H1 (cell line): Measurements from ENCODE around the gene SLC15A3. TPM values are rescaled to one million over a fixed set of nuclear protein-coding genes. Genes with fewer than 3 reads are reported as not detected.

Experiments
- CTCF ChIA-PET: fragments of 300-600 bp; sonication (Branson Sonifier 250); formaldehyde crosslinking; loops from one replicate; lab custom pipeline; 2021; ENCODE audit not compliant: partially characterized antibody; lab: Charles Lee
- POLR2A ChIA-PET: fragments of 300-600 bp; sonication (Branson Sonifier 250); formaldehyde crosslinking; loops from one replicate; lab custom pipeline; 2021; ENCODE audit warnings: inconsistent platforms; ENCODE audit not compliant: partially characterized antibody; lab: Charles Lee
- DNase-seq, 2 experiments: peaks; one replicate each; pipeline versions ENCODE4 v3.0.0 to v3.0.0-alpha.2; 2010 to 2022; ENCODE audit warnings: low spot score in 2 of 2, low read depth in 1 of 2, mixed read lengths in 1 of 2
- FAIRE-seq: peaks from 2 replicates; lab custom pipeline; 2011; peaks lifted over from hg19 to GRCh38; lab: Jason Lieb, UNC
- H2AFZ ChIP-seq: 2 replicates; pipeline ENCODE4 v1.8.1; 2012; ENCODE audit warnings: low read length, inconsistent platforms
- H2AK5ac ChIP-seq: 2 replicates; pipeline ENCODE4 v1.6.1; 2013; ENCODE audit warnings: low read depth, low read length
- H2BK120ac ChIP-seq: replicated peaks from 2 replicates; pipeline ENCODE3; 2013; ENCODE audit warnings: low read depth, low read length, inconsistent platforms
- H2BK12ac ChIP-seq: 2 replicates; pipeline ENCODE4 v1.6.1; 2013; ENCODE audit warnings: low read depth, low read length
- H2BK15ac ChIP-seq: 2 replicates; pipeline ENCODE4 v1.6.1; 2013; ENCODE audit warnings: low read length
- H2BK20ac ChIP-seq: 2 replicates; pipeline ENCODE4 v1.6.1; 2013; ENCODE audit warnings: low read length
- H2BK5ac ChIP-seq: 2 replicates; pipeline ENCODE4 v1.6.1; 2013; ENCODE audit warnings: low read depth, low read length
- H3K14ac ChIP-seq: 2 replicates; pipeline ENCODE4 v1.6.1; 2013; ENCODE audit warnings: inconsistent platforms; ENCODE audit not compliant: insufficient read length
- H3K18ac ChIP-seq: 2 replicates; pipeline ENCODE4 v1.6.1; 2013; ENCODE audit warnings: low read length; ENCODE audit errors: extremely low read depth
- H3K23ac ChIP-seq: 2 replicates; pipeline ENCODE4 v1.6.1; 2013; ENCODE audit warnings: inconsistent platforms; ENCODE audit not compliant: insufficient read length
- H3K23me2 ChIP-seq: 2 replicates; pipeline ENCODE4 v1.6.1; 2013; ENCODE audit warnings: low read depth, low read length
- H3K27ac ChIP-seq: 2 replicates; pipeline ENCODE4 v1.6.1; 2011; ENCODE audit warnings: low read depth, low read length, inconsistent platforms
- H3K27me3 ChIP-seq, 4 experiments: replicated peaks in 1 of 4; 1 replicate in 1 of 4; 2 replicates in 3 of 4; pipeline versions ENCODE4 v1.6.1 to v1.8.1; 2011 to 2013; ENCODE audit warnings: low read length in 3 of 4, mild to moderate bottlenecking in 3 of 4, inconsistent platforms in 2 of 4, mixed read lengths in 2 of 4, moderate library complexity in 1 of 4; ENCODE audit not compliant: control insufficient read depth in 3 of 4, insufficient read depth in 3 of 4; ENCODE audit errors: extremely low read depth in 1 of 4
- H3K36me3 ChIP-seq, 4 experiments: 2 replicates each; pipeline versions ENCODE4 v1.6.1 to v1.8.1; 2011 to 2013; ENCODE audit warnings: mild to moderate bottlenecking in 4 of 4, low read length in 3 of 4, moderate library complexity in 2 of 4, control low read depth in 1 of 4, inconsistent platforms in 1 of 4; ENCODE audit not compliant: insufficient read depth in 4 of 4, control insufficient read depth in 2 of 4
- H3K4ac ChIP-seq: replicated peaks from 2 replicates; pipeline ENCODE3; 2013; ENCODE audit warnings: low read length, low read depth, mixed read lengths, inconsistent platforms; ENCODE audit not compliant: insufficient read length
- H3K4me1 ChIP-seq, 4 experiments: replicated peaks in 1 of 4; 1 replicate in 1 of 4; 2 replicates in 3 of 4; pipeline versions ENCODE4 v1.6.1 to v1.8.1; 2011 to 2013; ENCODE audit warnings: low read length in 3 of 4, inconsistent platforms in 2 of 4, mixed read lengths in 1 of 4; ENCODE audit not compliant: insufficient read depth in 4 of 4, control insufficient read depth in 3 of 4
- H3K4me2 ChIP-seq, 2 experiments: 2 replicates each; pipeline versions ENCODE4 v1.6.1 to v1.8.1; 2011 to 2013; ENCODE audit warnings: low read depth in 2 of 2, low read length in 2 of 2, control low read depth in 1 of 2, inconsistent platforms in 1 of 2, mild to moderate bottlenecking in 1 of 2; ENCODE audit not compliant: insufficient read depth in 1 of 2
- H3K4me3 ChIP-seq, 4 experiments: fragments of 200-600, 300-600 bp in 1 of 4; sonication (generic), shearing (Covaris generic), sonication (Bioruptor Twin) in 1 of 4; 2 replicates each; pipeline versions ENCODE4 v1.5.1 to v1.8.1; 2011 to 2016; ENCODE audit warnings: low read length in 4 of 4, low read depth in 3 of 4, control low read depth in 2 of 4, inconsistent platforms in 2 of 4, mild to moderate bottlenecking in 2 of 4, mixed read lengths in 1 of 4, moderate library complexity in 1 of 4; ENCODE audit not compliant: insufficient read depth in 2 of 4; ENCODE audit errors: extremely low read depth in 1 of 4
- H3K56ac ChIP-seq: replicated peaks from 2 replicates; pipeline ENCODE3; 2013; ENCODE audit warnings: low read depth, mild to moderate bottlenecking, mixed read lengths, low read length, inconsistent platforms; ENCODE audit not compliant: insufficient read length
- H3K79me1 ChIP-seq: 2 replicates; pipeline ENCODE4 v1.6.1; 2013; ENCODE audit warnings: low read depth, low read length, control low read depth
- H3K79me2 ChIP-seq, 2 experiments: 2 replicates each; pipeline versions ENCODE4 v1.6.1 to v1.8.1; 2012 to 2013; ENCODE audit warnings: low read length in 2 of 2, mild to moderate bottlenecking in 2 of 2, inconsistent platforms in 1 of 2; ENCODE audit not compliant: insufficient read depth in 2 of 2, control insufficient read depth in 1 of 2
- H3K9ac ChIP-seq, 4 experiments: replicated peaks in 1 of 4; 1 replicate in 1 of 4; 2 replicates in 3 of 4; pipeline versions ENCODE4 v1.6.1 to v1.8.1; 2011 to 2013; ENCODE audit warnings: low read depth in 3 of 4, low read length in 3 of 4, control low read depth in 2 of 4, mild to moderate bottlenecking in 2 of 4, moderate library complexity in 2 of 4, inconsistent platforms in 1 of 4; ENCODE audit errors: extremely low read depth in 1 of 4
- H3K9me3 ChIP-seq, 2 experiments: 2 replicates each; pipeline versions ENCODE4 v1.6.1 to v1.8.1; 2012 to 2013; ENCODE audit warnings: mild to moderate bottlenecking in 2 of 2, moderate library complexity in 2 of 2, control low read depth in 1 of 2, inconsistent platforms in 1 of 2, low read depth in 1 of 2, low read length in 1 of 2, mixed read lengths in 1 of 2; ENCODE audit not compliant: insufficient read depth in 2 of 2
- H4K20me1 ChIP-seq, 2 experiments: replicated peaks in 1 of 2; 2 replicates each; pipeline versions ENCODE3 to v1.8.1; 2011 to 2013; ENCODE audit warnings: inconsistent platforms in 2 of 2, low read length in 2 of 2, mild to moderate bottlenecking in 1 of 2; ENCODE audit not compliant: insufficient read depth in 2 of 2, control insufficient read depth in 1 of 2
- H4K5ac ChIP-seq: 2 replicates; pipeline ENCODE4 v1.6.1; 2013; ENCODE audit warnings: low read length, low read depth, mixed read lengths, inconsistent platforms; ENCODE audit not compliant: insufficient read length
- H4K8ac ChIP-seq: 2 replicates; pipeline ENCODE4 v1.8.0; 2013; ENCODE audit warnings: mild to moderate bottlenecking, moderate library complexity, low read length, inconsistent platforms; ENCODE audit not compliant: insufficient read depth; ENCODE audit errors: extremely low read depth
- H4K91ac ChIP-seq: replicated peaks from 2 replicates; pipeline ENCODE3; 2013; ENCODE audit warnings: low read length, mixed read lengths, inconsistent platforms; ENCODE audit not compliant: insufficient read length
- KDM4A ChIP-seq: IDR thresholded peaks from one replicate; pipeline ENCODE4 v1.7.1; 2012; ENCODE audit warnings: low read depth, mild to moderate bottlenecking, moderate library complexity, low read length, inconsistent platforms; ENCODE audit not compliant: severe bottlenecking
- RFX5 ChIP-seq: IDR thresholded peaks from 2 replicates; pipeline ENCODE4 v1.6.1; 2011; ENCODE audit warnings: low read depth, low read length, improper control_type of control experiment, borderline replicate concordance
- SIRT6 ChIP-seq: IDR thresholded peaks from one replicate; pipeline ENCODE4 v1.7.1; 2012; ENCODE audit warnings: low read length, inconsistent platforms
- TBP ChIP-seq: IDR thresholded peaks from 2 replicates; pipeline ENCODE4 v1.6.1; 2011; ENCODE audit warnings: low read depth, low read length, improper control_type of control experiment
- YY1 ChIP-seq: IDR thresholded peaks from 2 replicates; pipeline ENCODE4 v1.6.1; 2011; ENCODE audit warnings: low read depth, mild to moderate bottlenecking, low read length
- WGBS, 2 experiments: shearing (Covaris generic) in 1 of 2; methylation state at CpG; one replicate each; pipeline versions ENCODE4 v1.1.6 to v1.1.7; 2013 to 2015; ENCODE audit warnings: low lambda C conversion rate in 2 of 2, mixed read lengths in 2 of 2, inconsistent platforms in 1 of 2, low coverage in 1 of 2, missing lambda C conversion rate in 1 of 2; ENCODE audit not compliant: insufficient replicate concordance in 2 of 2, insufficient coverage in 1 of 2, insufficient read length in 1 of 2; ENCODE audit errors: extremely low coverage in 1 of 2, missing lambda C conversion rate in 1 of 2; 5-methylcytosine and 5-hydroxymethylcytosine counted together
- polyA plus RNA-seq, 7 experiments: library from polyadenylated mRNA; depleted of rRNA in 3 of 7; stranded (reverse) in 5 of 7; unstranded in 2 of 7; fragments of >200 nt in 5 of 7; fragments of 200-250 nt in 2 of 7; gene quantifications; 1 replicate in 5 of 7; 2 replicates in 1 of 7; 4 replicates in 1 of 7; pipeline versions ENCODE4 v1.2.1 to v1.2.3, GENCODE V29; 2011 to 2013; ENCODE audit warnings: missing spikeins in 2 of 7, mixed read lengths in 2 of 7
- total RNA-seq: library from RNA; stranded (reverse); fragmentation: NEBNext Ultra II Directional; extraction: Animal tissue kit (Norgen Biotek cat#: 25700); gene quantifications from 2 replicates; pipeline ENCODE4 v1.2.1, GENCODE V29; 2021

The SLC15A3 gene
- total and polyA plus RNA-seq, 2 of the 8 experiments (the other 6 are each of a cell fraction or from before 2014, with no cell fraction given): 25.8 to 31.0 TPM

DNA sequence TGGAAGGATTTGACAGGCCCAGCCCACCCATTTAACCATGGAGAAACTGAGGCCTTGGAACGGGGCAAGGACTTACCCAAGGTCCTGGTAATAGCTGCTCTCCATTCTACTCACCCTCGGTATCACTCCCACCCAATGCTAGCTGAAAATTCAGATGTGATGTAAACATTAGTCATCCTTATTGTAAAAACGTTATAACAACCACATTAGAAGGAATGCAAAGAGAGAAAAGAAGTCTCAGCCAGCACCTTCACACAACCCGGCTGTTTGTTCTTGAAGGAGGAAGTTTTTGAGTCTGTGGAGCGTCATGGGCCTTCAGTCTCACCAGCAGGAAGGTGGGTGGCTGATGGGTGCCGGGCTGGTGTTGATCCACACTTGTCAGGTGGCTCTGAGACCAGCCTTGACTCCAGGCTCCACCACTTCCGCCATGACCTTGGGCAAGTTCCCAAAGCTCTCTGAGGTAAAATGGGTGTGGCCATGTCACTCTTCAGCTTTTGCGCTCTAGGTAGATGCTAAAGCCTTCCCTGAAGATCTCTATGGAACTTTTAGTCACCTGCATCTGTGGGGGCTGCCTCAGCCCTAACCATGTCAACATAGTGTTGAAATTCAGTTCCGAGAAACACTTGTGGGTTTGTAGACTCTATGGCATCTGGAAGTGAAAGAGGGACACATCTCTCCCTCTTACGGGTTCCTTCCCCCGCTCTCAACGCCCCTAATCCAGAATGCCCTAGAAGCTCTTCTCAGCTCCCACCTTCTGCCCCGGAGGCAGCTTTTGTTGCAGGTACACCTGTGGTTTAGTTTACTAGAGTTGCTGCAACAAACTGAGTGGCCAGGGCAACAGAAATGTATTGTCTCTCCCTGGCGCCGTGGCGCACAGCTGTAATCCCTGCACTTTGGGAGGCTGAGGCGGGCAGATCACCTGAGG, 34.3 kb upstream of the SLC15A3 start:
- ChIA-PET CTCF (interaction anchor here (1.0 to 2.4 kb wide), 3 partner anchors 16 to 156 kb away, joined by 3 to 10 read pairs (median 4); partner anchors contain the start of gene CD6), POLR2A (interaction anchor here (1.0 kb wide), 1 partner anchor 20 kb away, joined by 3 read pairs; no protein-coding TSS in a partner anchor)
- H4K20me1 ChIP-seq: no peaks in the 10 kb centered on the region
- H4K5ac ChIP-seq: no peak overlapping the region
- FAIRE-seq (no peak), DNase-seq (no peak)
- H3K4me1 ChIP-seq: no peaks in the 10 kb centered on the region
- no peak overlapping the region for H3K4ac ChIP-seq
- no peak overlapping the region for H3K27ac ChIP-seq
- H3K23me2 ChIP-seq: peaks cover 2% of the 10 kb centered on the region; the same call in 1 of the 2 replicates
- H4K91ac ChIP-seq: no peak overlapping the region
- no peak overlapping the region for H2BK12ac ChIP-seq
- WGBS, 2 experiments: 85% methylated on average over 17 of the region's 17 CpGs; no CpG with 5 or more reads in 1 of the 2 experiments
- no peak overlapping the region for H3K4me3 ChIP-seq
- no peak overlapping the region for H2BK5ac ChIP-seq
- H3K23ac ChIP-seq: no peak overlapping the region
- TF ChIP-seq TBP: no peak
- no peak for TF ChIP-seq YY1
- TF ChIP-seq KDM4A: no peak
- no peak for TF ChIP-seq SIRT6
- no peak for TF ChIP-seq RFX5
- H2BK120ac ChIP-seq: no peak overlapping the region
- H3K9ac ChIP-seq: no peak overlapping the region
- no peak overlapping the region for H3K4me2 ChIP-seq
- H3K14ac ChIP-seq: no peak overlapping the region
- no peak overlapping the region for H2BK15ac ChIP-seq
- H3K9me3 ChIP-seq: no peaks in the 10 kb centered on the region
- H2AFZ ChIP-seq: no peak overlapping the region
- H3K56ac ChIP-seq: no peak overlapping the region
- H3K79me1 ChIP-seq: no peaks in the 10 kb centered on the region
- no peak overlapping the region for H2AK5ac ChIP-seq
- no peaks in the 10 kb centered on the region for H3K79me2 ChIP-seq
- H3K18ac ChIP-seq: no peak overlapping the region
- no peaks in the 10 kb centered on the region; a peak in 1 of 7 replicates for H3K27me3 ChIP-seq
- H3K36me3 ChIP-seq: no peaks in the 10 kb centered on the region
- H4K8ac ChIP-seq: no peak overlapping the region
- no peak overlapping the region for H2BK20ac ChIP-seq
